HUES64 (cell line): ENCODE measurements around the gene ST6GALNAC3.
"Not testable (repeated sequence)": the region's sequence is repeated elsewhere in the genome, so short reads cannot be mapped to it uniquely, and the experiment has no call there.

Experiments used
- H3K27ac ChIP-seq: 2 replicates; pipeline ENCODE4 v1.7.0; 2013; ENCODE audit warnings: low read depth, low read length, inconsistent platforms
- H3K27me3 ChIP-seq: 2 replicates; pipeline ENCODE4 v1.6.1; 2013; ENCODE audit warnings: mild to moderate bottlenecking, low read length; ENCODE audit not compliant: insufficient read depth
- H3K36me3 ChIP-seq: 2 replicates; pipeline ENCODE4 v1.6.1; 2013; ENCODE audit warnings: mild to moderate bottlenecking, low read length; ENCODE audit not compliant: insufficient read depth
- H3K4me1 ChIP-seq: 2 replicates; pipeline ENCODE4 v1.6.1; 2013; ENCODE audit warnings: mild to moderate bottlenecking, low read length, moderate library complexity; ENCODE audit not compliant: insufficient read depth
- H3K4me3 ChIP-seq: 2 replicates; pipeline ENCODE4 v1.5.1; 2013; ENCODE audit warnings: mild to moderate bottlenecking, low read length, moderate library complexity
- H3K9ac ChIP-seq: 2 replicates; pipeline ENCODE4 v1.6.1; 2013; ENCODE audit warnings: mild to moderate bottlenecking, low read depth, low read length
- H3K9me3 ChIP-seq: 2 replicates; pipeline ENCODE4 v1.6.1; 2013; ENCODE audit warnings: low read depth, low read length; ENCODE audit not compliant: insufficient read depth
- WGBS: fragments of 150-250, 120-280 bp; methylation state at CpG from one replicate; pipeline ENCODE4 v1.1.7; 2013; ENCODE audit warnings: missing lambda C conversion rate; 5-methylcytosine and 5-hydroxymethylcytosine counted together

The ST6GALNAC3 gene

GRCh38 chr1:76640723-76641122 is 566.2 kb downstream of the ST6GALNAC3 start:
- Histone ChIP-seq H3K27me3 (no peaks in the 10 kb centered on the region), H3K4me3 (no peak overlapping the region), H3K36me3 (no peaks in the 10 kb centered on the region), H3K9me3 (no peaks in the 10 kb centered on the region), H3K27ac (no peak overlapping the region), H3K4me1 (no peaks in the 10 kb centered on the region), H3K9ac (no peak overlapping the region)

GRCh38 chr1:76644139-76644538 is 569.6 kb downstream of the ST6GALNAC3 start:
- no peaks in the 10 kb centered on the region for H3K4me1 ChIP-seq
- no peaks in the 10 kb centered on the region for H3K9me3 ChIP-seq
- H3K27ac ChIP-seq: no peak overlapping the region
- no peaks in the 10 kb centered on the region for H3K36me3 ChIP-seq
- no peak overlapping the region for H3K4me3 ChIP-seq
- H3K9ac ChIP-seq: no peak overlapping the region
- H3K27me3 ChIP-seq: no peaks in the 10 kb centered on the region
- WGBS: 90% methylated on average over 5 of the region's 5 CpGs

- peaks cover 16% of the 10 kb centered on the region for H3K9me3 ChIP-seq
- not testable (repeated sequence) for H3K4me1 ChIP-seq, H3K27me3 ChIP-seq, H3K9ac ChIP-seq, H3K36me3 ChIP-seq, H3K4me3 ChIP-seq, H3K27ac ChIP-seq
- WGBS: 95% methylated on average over 4 of the region's 5 CpGs
Measured at GRCh38 chr1:76652860-76653259, 578.3 kb downstream of the ST6GALNAC3 start.

DNA sequence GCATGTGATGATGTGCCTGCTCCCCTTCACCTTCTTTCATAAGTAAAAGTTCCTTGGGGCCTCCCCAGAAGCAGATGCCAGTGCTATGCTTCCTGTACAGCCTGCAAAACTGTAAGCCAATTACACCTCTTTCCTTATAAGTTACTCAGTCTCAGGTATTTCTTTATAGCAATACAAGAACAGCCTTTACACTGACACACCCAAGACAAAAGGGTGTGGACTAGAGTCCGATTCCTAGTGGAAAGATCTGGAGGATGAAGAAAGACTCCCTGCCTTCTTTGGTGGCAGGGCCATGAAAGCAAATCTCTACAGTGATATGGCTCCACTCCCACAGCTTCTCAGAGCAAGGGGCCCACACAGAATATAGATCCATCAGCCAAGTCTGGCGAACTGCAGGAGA is 583.1 kb downstream of the ST6GALNAC3 start:
- WGBS: 100% methylated on average over 2 of the region's 2 CpGs
- no peak overlapping the region for H3K4me3 ChIP-seq
- H3K9me3 ChIP-seq: no peaks in the 10 kb centered on the region
- no peaks in the 10 kb centered on the region for H3K27me3 ChIP-seq
- H3K36me3 ChIP-seq: no peaks in the 10 kb centered on the region
- no peak overlapping the region for H3K27ac ChIP-seq
- H3K9ac ChIP-seq: no peak overlapping the region
- H3K4me1 ChIP-seq: no peaks in the 10 kb centered on the region

GRCh38 chr1:76659171-76659940 is 584.8 kb downstream of the ST6GALNAC3 start:
- no peaks in the 10 kb centered on the region for H3K27me3 ChIP-seq
- no peaks in the 10 kb centered on the region for H3K9me3 ChIP-seq

GRCh38 chr1:76661531-76661930 is 587.0 kb downstream of the ST6GALNAC3 start:
- Histone ChIP-seq H3K27me3 (no peaks in the 10 kb centered on the region), H3K36me3 (no peaks in the 10 kb centered on the region), H3K27ac (no peak overlapping the region), H3K9ac (no peak overlapping the region), H3K9me3 (no peaks in the 10 kb centered on the region), H3K4me3 (no peak overlapping the region), H3K4me1 (no peaks in the 10 kb centered on the region)
- WGBS: 95% methylated on average over 1 of the region's 2 CpGs

More at GRCh38 chr1:76659171-76659940, 584.8 kb downstream of the ST6GALNAC3 start:
- whole genome bisulfite sequencing: 94% methylated on average over 4 of the region's 4 CpGs
- Histone ChIP-seq H3K36me3 (no peaks in the 10 kb centered on the region), H3K9ac (no peak overlapping the region), H3K27ac (no peak overlapping the region), H3K4me3 (no peak overlapping the region), H3K4me1 (no peaks in the 10 kb centered on the region)

- no peak overlapping the region for H3K27ac ChIP-seq
- H3K4me3 ChIP-seq: no peak overlapping the region
- no peaks in the 10 kb centered on the region for H3K9me3 ChIP-seq
- no peaks in the 10 kb centered on the region for H3K4me1 ChIP-seq
- H3K27me3 ChIP-seq: no peaks in the 10 kb centered on the region
- H3K9ac ChIP-seq: no peak overlapping the region
- no peaks in the 10 kb centered on the region for H3K36me3 ChIP-seq
- WGBS: 91% methylated on average over 2 of the region's 2 CpGs
Measured at GRCh38 chr1:76666499-76666898, 592.0 kb downstream of the ST6GALNAC3 start.

GRCh38 chr1:76668046-76668445 is 593.5 kb downstream of the ST6GALNAC3 start:
- Histone ChIP-seq H3K4me3 (no peak overlapping the region), H3K27me3 (no peaks in the 10 kb centered on the region), H3K9me3 (no peaks in the 10 kb centered on the region), H3K27ac (no peak overlapping the region), H3K9ac (no peak overlapping the region), H3K4me1 (no peaks in the 10 kb centered on the region), H3K36me3 (no peaks in the 10 kb centered on the region)
- WGBS: 92% methylated on average over 5 of the region's 5 CpGs

DNA sequence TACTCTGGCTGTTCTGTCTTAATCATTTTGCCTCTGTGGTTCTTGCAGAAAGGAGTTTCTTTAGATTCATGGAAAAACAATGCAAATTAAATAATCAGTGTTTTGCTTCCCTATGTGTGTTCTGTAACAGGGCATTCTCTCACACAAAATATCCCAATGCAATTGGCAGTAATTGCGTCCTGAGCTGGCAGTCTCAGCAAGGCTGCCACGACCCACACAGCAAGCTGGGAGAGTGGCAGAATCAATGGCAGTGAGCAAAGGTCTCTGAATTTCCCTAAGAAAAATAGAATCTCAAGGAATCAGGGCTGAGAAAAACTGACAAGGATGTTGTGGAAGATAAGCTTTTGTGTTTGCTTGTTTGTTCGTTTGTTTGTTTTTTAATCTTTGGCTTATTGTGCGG is 594.6 kb downstream of the ST6GALNAC3 start:
- H3K27ac ChIP-seq: no peak overlapping the region
- H3K9ac ChIP-seq: no peak overlapping the region
- H3K4me3 ChIP-seq: no peak overlapping the region
- H3K4me1 ChIP-seq: no peaks in the 10 kb centered on the region
- WGBS: 81% methylated on average over 2 of the region's 4 CpGs
- H3K9me3 ChIP-seq: no peaks in the 10 kb centered on the region
- H3K36me3 ChIP-seq: no peaks in the 10 kb centered on the region
- no peaks in the 10 kb centered on the region for H3K27me3 ChIP-seq

GRCh38 chr1:76669624-76670315 is 595.2 kb downstream of the ST6GALNAC3 start:
- WGBS: 95% methylated on average over 3 of the region's 3 CpGs
- Histone ChIP-seq H3K27ac (no peak overlapping the region), H3K27me3 (no peaks in the 10 kb centered on the region), H3K4me1 (no peaks in the 10 kb centered on the region), H3K9me3 (no peaks in the 10 kb centered on the region), H3K9ac (no peak overlapping the region), H3K36me3 (no peaks in the 10 kb centered on the region), H3K4me3 (no peak overlapping the region)

DNA sequence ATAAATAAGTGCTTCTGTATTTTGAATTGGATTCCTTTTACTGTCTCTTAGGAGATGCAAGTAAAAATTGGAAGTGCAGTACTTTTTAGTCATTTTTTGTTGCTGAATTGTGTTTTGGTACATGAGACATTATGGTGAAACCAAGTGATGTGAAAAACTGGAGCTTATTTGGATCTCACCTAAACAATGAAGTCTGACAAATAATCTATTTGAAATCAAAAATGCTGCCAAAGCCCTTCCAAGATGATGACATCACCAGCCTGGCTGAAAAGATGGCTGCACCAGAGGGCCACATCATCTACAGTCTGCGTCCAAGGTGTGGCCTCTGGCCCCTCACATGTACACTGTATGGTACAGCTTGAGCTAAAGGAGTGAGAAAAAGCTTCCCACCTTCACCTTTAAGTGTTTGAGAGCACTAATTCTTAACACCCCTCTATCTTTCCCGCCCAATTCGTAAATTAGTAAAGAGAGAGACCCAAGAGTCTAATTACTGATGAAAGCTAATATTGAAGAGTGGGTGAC is 600.2 kb downstream of the ST6GALNAC3 start:
- no peaks in the 10 kb centered on the region for H3K27me3 ChIP-seq
- H3K27ac ChIP-seq: no peak overlapping the region
- H3K9ac ChIP-seq: no peak overlapping the region
- H3K36me3 ChIP-seq: no peaks in the 10 kb centered on the region
- no peak overlapping the region for H3K4me3 ChIP-seq
- no peaks in the 10 kb centered on the region for H3K4me1 ChIP-seq
- H3K9me3 ChIP-seq: no peaks in the 10 kb centered on the region
- 100% methylated on average over 3 of the region's 3 CpGs for WGBS
